GM12878 (cell line): ENCODE results near the gene SPATA32. TPM values are rescaled to one million over a fixed set of nuclear protein-coding genes. Genes with fewer than 3 reads are reported as not detected.

ENCODE experiments used
- ATAC-seq: fragments of 200-7000 bp; cut with Tn5 transposase; 3 replicates; pipeline ENCODE4 v1.9.1; 2020; ENCODE audit warnings: mild to moderate bottlenecking, moderate library complexity
- BruUV-seq: library from RNA; stranded (reverse); fragments of 400-500 nt; replicated peaks from 2 replicates; lab custom pipeline; 2021; lab: Mats Ljungman, UMichigan
- CTCF ChIA-PET: fragments of 300-600 bp; sonication (Branson Sonifier 250); formaldehyde crosslinking; extraction: SDS; loops from one replicate; lab custom pipeline; 2021; ENCODE audit warnings: inconsistent platforms; lab: Yijun Ruan, JAX
- POLR2A ChIA-PET: fragments of 350-600 bp; formaldehyde crosslinking; extraction: SDS; loops from one replicate; lab custom pipeline; 2021; ENCODE audit warnings: inconsistent platforms; lab: Charles Lee
- RAD21 ChIA-PET: fragments of 300-600 bp; sonication (Branson Sonifier 250); formaldehyde crosslinking; loops from one replicate; lab custom pipeline; 2023; ENCODE audit warnings: antibody characterized with exemption; ENCODE audit not compliant: unreplicated experiment; lab: Charles Lee
- SMC1A ChIA-PET: fragments of 300-600 bp; sonication (Branson Sonifier 250); formaldehyde crosslinking; loops from one replicate; lab custom pipeline; 2023; ENCODE audit not compliant: unreplicated experiment, uncharacterized antibody; lab: Charles Lee
- DNase-seq: peaks from one replicate; pipeline ENCODE4 v3.0.0-alpha.2; 2011; ENCODE audit warnings: low read depth, low spot score
- FAIRE-seq: peaks from 3 replicates; lab custom pipeline; 2011; peaks lifted over from hg19 to GRCh38; lab: Jason Lieb, UNC
- H2AFZ ChIP-seq: 2 replicates; pipeline ENCODE4 v1.6.0; 2011; ENCODE audit warnings: low read depth, low read length, control low read depth; ENCODE audit not compliant: control insufficient read depth
- H3K27ac ChIP-seq: 2 replicates; pipeline ENCODE4 v1.5.1; 2011; ENCODE audit warnings: control low read depth; ENCODE audit not compliant: control insufficient read depth, insufficient read depth
- H3K27me3 ChIP-seq, 2 experiments: replicated peaks in 1 of 2; 2 replicates each; pipeline versions ENCODE4 v1.6.0 to v1.6.1; 2011; ENCODE audit warnings: low read length in 1 of 2; ENCODE audit not compliant: control insufficient read depth in 2 of 2, insufficient read depth in 2 of 2
- H3K36me3 ChIP-seq, 2 experiments: 2 replicates each; pipeline ENCODE4 v1.5.1; 2011; ENCODE audit warnings: low read length in 1 of 2; ENCODE audit not compliant: control insufficient read depth in 2 of 2, insufficient read depth in 2 of 2
- H3K4me1 ChIP-seq: 2 replicates; pipeline ENCODE4 v1.6.1; 2011; ENCODE audit warnings: mild to moderate bottlenecking, low read length, moderate library complexity, mixed read lengths; ENCODE audit not compliant: control insufficient read depth, insufficient read depth
- H3K4me2 ChIP-seq: 2 replicates; pipeline ENCODE4 v1.6.0; 2011; ENCODE audit warnings: control low read depth; ENCODE audit not compliant: control insufficient read depth, insufficient read depth
- H3K4me3 ChIP-seq: fragments of 200-600 bp; sonication (generic); 2 replicates; pipeline ENCODE4 v1.5.1; 2016
- H3K79me2 ChIP-seq: 2 replicates; pipeline ENCODE4 v1.6.0; 2011; ENCODE audit warnings: low read length; ENCODE audit not compliant: control insufficient read depth, insufficient read depth
- H3K9ac ChIP-seq: 2 replicates; pipeline ENCODE4 v1.8.0; 2011; ENCODE audit warnings: low read length, control low read depth, mixed read lengths; ENCODE audit not compliant: control insufficient read depth, insufficient read depth
- H3K9me3 ChIP-seq: replicated peaks from 3 replicates; pipeline ENCODE4 v1.5.1; 2011; ENCODE audit warnings: mild to moderate bottlenecking, low read length; ENCODE audit not compliant: control insufficient read depth, insufficient read depth
- H4K20me1 ChIP-seq: 2 replicates; pipeline ENCODE4 v1.6.0; 2011; ENCODE audit not compliant: control insufficient read depth, insufficient read depth
- YY1 ChIP-seq: IDR thresholded peaks from 2 replicates; pipeline ENCODE4 v1.6.1; 2011; ENCODE audit warnings: low read depth, mild to moderate bottlenecking, low read length
- WGBS: methylation state at CpG from one replicate; pipeline ENCODE4 v1.1.6; 2016; ENCODE audit warnings: low lambda C conversion rate; ENCODE audit not compliant: insufficient replicate concordance, insufficient coverage; ENCODE audit errors: missing lambda C conversion rate; 5-methylcytosine and 5-hydroxymethylcytosine counted together
- in situ Hi-C: fragments of 300-500 bp; cut with MboI; formaldehyde crosslinking; loops from 9 replicates; pipeline ENCODE4 v1.14.3; 2018; ENCODE audit warnings: mixed read lengths
- intact Hi-C: fragments of 100-400 bp; cut with micrococcal nuclease; formaldehyde crosslinking; loops from one replicate; pipeline ENCODE4 v1.14.2; 2022; ENCODE audit not compliant: unreplicated experiment
- polyA plus RNA-seq, 11 experiments: library from polyadenylated mRNA; depleted of rRNA in 4 of 11; unstranded in 6 of 11; stranded (reverse) in 5 of 11; fragments of >200 nt; fragmentation: Nextera tagmentation in 4 of 11; fragmentation: Illumina TruSeq in 1 of 11; extraction: Ambion mirVana in 4 of 11; extraction: Trizol in 1 of 11; gene quantifications; 1 replicate in 1 of 11; 2 replicates in 10 of 11; pipeline versions ENCODE4 v1.2.1 to v1.2.3, GENCODE V29; 2011 to 2016; ENCODE audit warnings: inconsistent platforms in 2 of 11, missing spikeins in 2 of 11, low read depth in 1 of 11
- total RNA-seq, 4 experiments: library from RNA; depleted of rRNA in 3 of 4; stranded (reverse); fragments of >200 nt in 3 of 4; fragmentation: Illumina TruSeq in 1 of 4; extraction: Trizol in 1 of 4; gene quantifications; 2 replicates each; pipeline versions ENCODE4 v1.2.1 to v1.2.3, GENCODE V29; 2013 to 2021
- TF ChIP-seq, protein P1 (sequence below): IDR thresholded peaks from 2 replicates; pipeline ENCODE4 v1.6.1; 2012; ENCODE audit warnings: improper control_type of control experiment, low read depth, low read length; ENCODE audit not compliant: insufficient replicate concordance

Gene SPATA32
- total and polyA plus RNA-seq, 10 of the 15 experiments (the other 5 are each of a cell fraction or from before 2014, with no cell fraction given), result 0.03 to 0.35 (median 0.11) TPM; not detected in 3

DNA sequence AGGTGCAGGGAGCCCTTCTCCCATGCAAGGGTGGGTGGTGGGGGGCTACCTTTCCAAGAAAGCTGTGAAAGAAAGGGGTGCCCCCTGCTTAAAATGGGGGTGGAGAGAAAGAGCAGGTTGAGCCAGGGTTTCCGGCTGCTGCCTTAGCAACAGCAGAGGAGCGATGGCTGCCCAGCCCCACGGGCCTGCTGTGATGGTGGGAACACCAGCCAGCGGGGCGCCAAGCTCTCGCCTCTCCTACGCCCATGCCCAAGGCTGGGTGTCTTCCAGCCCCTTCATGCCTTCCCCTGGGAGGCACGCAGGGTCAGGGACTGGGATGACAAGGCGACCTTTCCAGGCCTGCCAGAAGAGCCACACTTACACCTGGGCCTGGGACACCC is 37.2 kb downstream of the SPATA32 start:
- H3K9ac ChIP-seq, result peak overlapping the region; percentile 92
- no peak overlapping the region; the same call in 1 of the 2 replicates for H2AFZ ChIP-seq
- ATAC-seq (no peak), FAIRE-seq (no peak), DNase-seq (no peak)
- in situ Hi-C loops (no loop called here), intact Hi-C loops (loop anchor here (5.0 kb wide), 2 partner anchors 53 to 93 kb away; partner anchors contain the start of gene MAP3K14)
- no peaks in the 10 kb centered on the region for H4K20me1 ChIP-seq
- no peaks in the 10 kb centered on the region for H3K36me3 ChIP-seq
- no peaks in the 10 kb centered on the region for H3K27me3 ChIP-seq
- H3K4me3 ChIP-seq, result peak overlapping the region; percentile 89
- BruUV-seq, result no TSS peak
- TF ChIP-seq, protein P1, sequence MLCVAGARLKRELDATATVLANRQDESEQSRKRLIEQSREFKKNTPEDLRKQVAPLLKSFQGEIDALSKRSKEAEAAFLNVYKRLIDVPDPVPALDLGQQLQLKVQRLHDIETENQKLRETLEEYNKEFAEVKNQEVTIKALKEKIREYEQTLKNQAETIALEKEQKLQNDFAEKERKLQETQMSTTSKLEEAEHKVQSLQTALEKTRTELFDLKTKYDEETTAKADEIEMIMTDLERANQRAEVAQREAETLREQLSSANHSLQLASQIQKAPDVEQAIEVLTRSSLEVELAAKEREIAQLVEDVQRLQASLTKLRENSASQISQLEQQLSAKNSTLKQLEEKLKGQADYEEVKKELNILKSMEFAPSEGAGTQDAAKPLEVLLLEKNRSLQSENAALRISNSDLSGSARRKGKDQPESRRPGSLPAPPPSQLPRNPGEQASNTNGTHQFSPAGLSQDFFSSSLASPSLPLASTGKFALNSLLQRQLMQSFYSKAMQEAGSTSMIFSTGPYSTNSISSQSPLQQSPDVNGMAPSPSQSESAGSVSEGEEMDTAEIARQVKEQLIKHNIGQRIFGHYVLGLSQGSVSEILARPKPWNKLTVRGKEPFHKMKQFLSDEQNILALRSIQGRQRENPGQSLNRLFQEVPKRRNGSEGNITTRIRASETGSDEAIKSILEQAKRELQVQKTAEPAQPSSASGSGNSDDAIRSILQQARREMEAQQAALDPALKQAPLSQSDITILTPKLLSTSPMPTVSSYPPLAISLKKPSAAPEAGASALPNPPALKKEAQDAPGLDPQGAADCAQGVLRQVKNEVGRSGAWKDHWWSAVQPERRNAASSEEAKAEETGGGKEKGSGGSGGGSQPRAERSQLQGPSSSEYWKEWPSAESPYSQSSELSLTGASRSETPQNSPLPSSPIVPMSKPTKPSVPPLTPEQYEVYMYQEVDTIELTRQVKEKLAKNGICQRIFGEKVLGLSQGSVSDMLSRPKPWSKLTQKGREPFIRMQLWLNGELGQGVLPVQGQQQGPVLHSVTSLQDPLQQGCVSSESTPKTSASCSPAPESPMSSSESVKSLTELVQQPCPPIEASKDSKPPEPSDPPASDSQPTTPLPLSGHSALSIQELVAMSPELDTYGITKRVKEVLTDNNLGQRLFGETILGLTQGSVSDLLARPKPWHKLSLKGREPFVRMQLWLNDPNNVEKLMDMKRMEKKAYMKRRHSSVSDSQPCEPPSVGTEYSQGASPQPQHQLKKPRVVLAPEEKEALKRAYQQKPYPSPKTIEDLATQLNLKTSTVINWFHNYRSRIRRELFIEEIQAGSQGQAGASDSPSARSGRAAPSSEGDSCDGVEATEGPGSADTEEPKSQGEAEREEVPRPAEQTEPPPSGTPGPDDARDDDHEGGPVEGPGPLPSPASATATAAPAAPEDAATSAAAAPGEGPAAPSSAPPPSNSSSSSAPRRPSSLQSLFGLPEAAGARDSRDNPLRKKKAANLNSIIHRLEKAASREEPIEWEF, result no peak
- peak; percentile 47; the same call in 1 of the 2 replicates for TF ChIP-seq YY1
- H3K9me3 ChIP-seq, result no peaks in the 10 kb centered on the region
- ChIA-PET POLR2A (interaction anchor here (3.3 to 11.4 kb wide), 2 partner anchors 76 to 88 kb away, joined by 39 to 140 read pairs; partner anchors contain the start of genes HEXIM1 and MAP3K14), RAD21 (interaction anchor here (2.1 kb wide), 1 partner anchor 92 kb away, joined by 21 read pairs; the partner anchor contains the start of gene MAP3K14), SMC1A (interaction anchor here (1.3 to 4.6 kb wide), 2 partner anchors 11 to 23 kb away, joined by 8 to 22 read pairs; no protein-coding TSS in a partner anchor), CTCF (interaction anchor here (2.7 to 10.0 kb wide), 2 partner anchors 9 to 89 kb away, joined by 12 to 429 read pairs; partner anchors contain the start of gene ACBD4)
- peaks cover 84% of the 10 kb centered on the region for H3K79me2 ChIP-seq
- H3K4me1 ChIP-seq, result peaks cover 67% of the 10 kb centered on the region
- H3K4me2 ChIP-seq, result peak overlapping the region; percentile 100
- under 1% methylated on average over 9 of the region's 9 CpGs for WGBS
- H3K27ac ChIP-seq, result peak overlapping the region; percentile 100
